SJCRH30 (cell line): ENCODE data around the gene MORC2. TPM values are rescaled to one million over a fixed set of nuclear protein-coding genes. Genes with fewer than 3 reads are reported as not detected.

Experiments used
- DNase-seq, 2 experiments: peaks; one replicate each; pipeline ENCODE4 v3.0.0-alpha.2; 2015 to 2020
- H3K27ac ChIP-seq: fragments of 250-450 bp; sonication (Bioruptor Pico); 2 replicates; pipeline ENCODE4 v1.5.1; 2020; ENCODE audit warnings: mild to moderate bottlenecking, moderate library complexity
- H3K27me3 ChIP-seq: fragments of 250-450 bp; sonication (Bioruptor Pico); 2 replicates; pipeline ENCODE4 v1.5.1; 2020; ENCODE audit warnings: mild to moderate bottlenecking, moderate library complexity
- H3K36me3 ChIP-seq: fragments of 250-450 bp; sonication (Bioruptor Pico); 2 replicates; pipeline ENCODE4 v1.5.1; 2020; ENCODE audit warnings: mild to moderate bottlenecking, moderate library complexity
- H3K4me1 ChIP-seq: fragments of 250-450 bp; sonication (Bioruptor Pico); 2 replicates; pipeline ENCODE4 v1.5.1; 2020; ENCODE audit warnings: mild to moderate bottlenecking, moderate library complexity
- H3K4me3 ChIP-seq: fragments of 250-450 bp; sonication (Bioruptor Pico); 2 replicates; pipeline ENCODE4 v1.5.1; 2020; ENCODE audit warnings: mild to moderate bottlenecking, moderate library complexity
- H3K9me3 ChIP-seq: fragments of 250-450 bp; sonication (Bioruptor Pico); replicated peaks from 2 replicates; pipeline ENCODE4 v1.5.1; 2020; ENCODE audit warnings: mild to moderate bottlenecking, moderate library complexity
- total RNA-seq: library from RNA; depleted of rRNA; stranded (reverse); fragments of >200 nt; shearing (Covaris generic); gene quantifications from 2 replicates; pipeline ENCODE4 v1.2.3, GENCODE V29; 2014

The MORC2 gene
- total RNA-seq, 1 experiment from 2014 or later = 29.7 TPM

DNA sequence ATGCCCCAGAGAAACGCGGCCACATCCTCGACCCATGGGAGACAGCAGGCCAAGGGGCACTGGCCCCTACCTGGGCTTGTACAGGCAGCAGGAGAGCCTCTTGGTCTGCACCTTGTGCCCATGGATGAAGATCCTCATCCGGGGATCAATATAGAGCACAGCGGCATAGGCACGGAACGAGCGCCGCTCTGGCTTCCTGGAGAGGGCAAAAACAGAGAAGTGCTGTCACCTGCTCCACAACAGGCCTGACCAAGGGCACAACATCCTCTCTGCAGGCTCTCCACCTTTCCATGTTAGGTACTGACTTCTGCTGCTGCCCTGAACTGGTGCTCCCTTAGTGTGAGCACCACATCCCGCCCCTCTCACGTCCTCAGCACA is 27.2 kb downstream of the MORC2 start:
- peaks cover 65% of the 10 kb centered on the region for H3K36me3 ChIP-seq
- no peak overlapping the region for H3K27ac ChIP-seq
- H3K4me1 ChIP-seq = no peaks in the 10 kb centered on the region
- H3K9me3 ChIP-seq = no peaks in the 10 kb centered on the region
- H3K4me3 ChIP-seq = no peak overlapping the region
- H3K27me3 ChIP-seq = no peaks in the 10 kb centered on the region
- no peak for DNase-seq

DNA sequence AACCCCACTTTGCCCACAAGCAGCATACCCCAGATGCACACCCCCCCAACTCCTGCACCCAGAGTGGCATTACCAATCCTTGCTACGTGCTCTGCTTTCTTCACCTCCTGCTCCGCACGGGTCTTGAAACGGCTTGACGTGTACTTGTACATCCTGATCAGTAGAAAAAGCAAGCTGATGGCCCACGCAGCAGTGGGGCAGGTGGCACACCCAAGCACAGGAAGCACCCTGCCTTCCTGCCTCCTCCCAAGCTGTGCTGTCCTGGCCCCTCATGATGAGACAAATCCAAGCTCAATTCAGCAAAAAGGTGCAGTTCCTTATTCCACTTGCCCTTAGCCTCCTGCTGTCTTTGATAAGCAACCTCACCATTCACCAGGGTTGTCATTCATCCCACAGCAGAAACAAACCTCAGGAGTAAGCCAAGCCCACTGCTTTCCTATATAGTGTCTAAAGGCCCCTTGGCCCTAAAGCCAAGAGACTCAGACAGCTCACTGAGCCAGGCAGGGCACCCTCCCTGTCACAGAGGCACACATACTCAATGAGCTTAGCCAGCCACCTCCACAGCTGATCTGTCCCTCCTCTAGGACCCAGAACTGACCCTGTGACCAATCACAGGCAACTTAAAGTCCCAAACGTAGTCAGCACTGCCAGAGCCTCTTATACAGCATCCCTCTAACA is 27.8 kb downstream of the MORC2 start:
- Histone ChIP-seq H3K27me3 (no peaks in the 10 kb centered on the region), H3K4me3 (no peak overlapping the region), H3K4me1 (no peaks in the 10 kb centered on the region), H3K36me3 (peaks cover 65% of the 10 kb centered on the region), H3K9me3 (no peaks in the 10 kb centered on the region), H3K27ac (no peak overlapping the region)
- DNase-seq = no peak

DNA sequence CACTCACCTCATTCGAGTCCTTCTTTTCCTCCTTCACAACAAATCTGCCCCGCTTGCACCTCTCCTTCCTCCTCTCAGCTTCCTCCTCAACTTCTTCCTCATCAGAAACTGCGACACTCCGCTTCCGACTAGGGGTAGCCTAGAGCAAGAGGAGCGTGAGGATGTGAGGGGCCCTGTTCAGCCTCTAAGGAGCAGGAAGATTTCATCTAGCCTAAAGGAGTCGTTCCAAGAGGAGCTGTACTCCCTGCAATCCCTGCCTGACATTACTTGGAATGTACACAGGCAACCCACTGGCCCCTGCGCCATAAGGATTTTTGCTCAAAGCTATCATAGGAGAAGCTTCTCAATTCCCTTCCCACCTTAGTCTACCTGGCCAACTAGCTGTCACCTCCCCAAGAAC is 34.5 kb downstream of the MORC2 start:
- no peaks in the 10 kb centered on the region for H3K9me3 ChIP-seq
- H3K4me3 ChIP-seq = no peak overlapping the region
- DNase-seq = no peak
- peaks cover 76% of the 10 kb centered on the region for H3K36me3 ChIP-seq
- no peak overlapping the region for H3K27ac ChIP-seq
- H3K4me1 ChIP-seq = no peaks in the 10 kb centered on the region
- no peaks in the 10 kb centered on the region for H3K27me3 ChIP-seq

DNA sequence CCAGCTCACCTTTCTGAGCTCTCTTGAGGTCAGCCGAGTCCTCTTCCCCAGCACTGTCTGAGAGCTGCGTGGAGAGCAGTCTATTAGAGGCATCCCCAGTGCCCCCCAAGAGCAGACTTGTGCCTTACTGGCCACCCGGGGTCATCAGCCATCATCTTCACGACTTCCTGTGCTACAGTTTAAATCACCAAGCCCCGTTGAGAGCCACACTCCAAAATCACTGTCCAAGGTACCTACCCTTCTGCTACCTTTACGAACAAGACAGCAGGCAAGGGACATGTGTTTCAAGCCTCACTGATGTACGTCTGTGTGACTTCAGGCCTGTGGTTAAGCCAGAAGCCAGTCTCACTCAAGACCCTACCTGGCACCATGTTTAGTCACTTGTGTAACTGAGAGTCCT is 35.1 kb downstream of the MORC2 start:
- Histone ChIP-seq H3K27me3 (no peaks in the 10 kb centered on the region), H3K27ac (no peak overlapping the region), H3K4me3 (no peak overlapping the region), H3K4me1 (no peaks in the 10 kb centered on the region), H3K36me3 (peaks cover 78% of the 10 kb centered on the region), H3K9me3 (no peaks in the 10 kb centered on the region)
- DNase-seq = no peak

DNA sequence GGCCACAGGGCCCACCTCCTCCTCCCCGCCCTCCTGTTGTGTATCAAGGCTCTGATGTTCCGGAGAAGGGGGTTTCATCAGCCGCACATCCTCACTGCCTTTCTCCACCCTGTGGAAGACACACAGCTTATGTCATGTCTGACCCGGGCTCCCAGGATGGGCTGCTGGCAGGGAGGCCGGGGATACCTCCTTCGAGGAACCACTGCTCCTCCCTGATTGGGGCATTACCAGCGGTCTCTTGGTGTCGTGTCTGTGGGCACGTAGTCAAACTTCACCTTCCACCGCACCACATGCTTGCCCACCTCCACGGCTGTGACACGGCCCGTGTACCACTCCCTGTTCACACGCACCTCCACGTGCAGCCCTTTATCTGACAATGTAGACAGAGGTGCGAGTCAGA is 35.9 kb downstream of the MORC2 start:
- Histone ChIP-seq H3K27ac (0 out of 2 replicates have a peak overlapping the region, but pooled peaks have one; percentile 17), H3K4me1 (no peaks in the 10 kb centered on the region), H3K9me3 (no peaks in the 10 kb centered on the region), H3K36me3 (peaks cover 72% of the 10 kb centered on the region), H3K27me3 (no peaks in the 10 kb centered on the region), H3K4me3 (no peak overlapping the region)
- DNase-seq = no peak

DNA sequence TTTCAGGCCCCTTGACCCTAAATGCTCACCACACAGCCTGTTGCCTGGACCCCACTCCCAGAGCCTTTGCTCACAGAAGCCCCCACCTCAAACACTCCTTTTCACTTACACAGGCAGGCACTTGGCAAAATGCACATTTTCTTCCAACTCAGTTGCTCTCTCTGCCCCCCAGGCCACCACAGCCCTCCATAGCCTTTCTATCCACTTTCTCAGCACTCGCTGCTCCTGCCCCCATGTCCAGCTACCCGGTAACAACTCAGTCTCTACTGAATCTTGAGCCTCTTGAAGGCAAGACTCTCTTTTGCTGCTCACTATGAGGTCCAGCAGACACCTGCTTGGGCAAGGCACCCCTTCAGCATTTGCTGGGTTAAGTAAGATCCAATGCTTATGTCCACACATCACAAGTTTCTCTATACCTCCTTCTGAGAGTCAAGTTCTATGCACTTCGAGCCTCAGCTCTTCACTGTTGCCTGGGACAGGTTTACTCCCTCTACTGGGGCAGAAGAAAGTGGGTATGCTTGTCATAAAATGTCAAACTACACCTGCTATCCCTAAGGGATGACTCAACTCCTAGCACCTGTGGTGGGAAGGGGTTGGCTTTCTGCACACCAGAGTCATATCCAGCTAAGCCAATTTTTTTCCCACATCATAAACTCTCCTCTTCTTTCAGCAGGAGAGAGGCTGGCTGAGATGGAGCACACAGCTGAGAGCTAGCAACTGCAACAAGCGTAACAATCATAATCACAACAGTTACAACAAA is 36.9 kb downstream of the MORC2 start:
- Histone ChIP-seq H3K36me3 (peaks cover 72% of the 10 kb centered on the region), H3K27me3 (no peaks in the 10 kb centered on the region), H3K27ac (no peak overlapping the region), H3K4me3 (no peak overlapping the region), H3K9me3 (no peaks in the 10 kb centered on the region), H3K4me1 (no peaks in the 10 kb centered on the region)
- peak in 1 of 2 experiments; percentile 18 for DNase-seq

DNA sequence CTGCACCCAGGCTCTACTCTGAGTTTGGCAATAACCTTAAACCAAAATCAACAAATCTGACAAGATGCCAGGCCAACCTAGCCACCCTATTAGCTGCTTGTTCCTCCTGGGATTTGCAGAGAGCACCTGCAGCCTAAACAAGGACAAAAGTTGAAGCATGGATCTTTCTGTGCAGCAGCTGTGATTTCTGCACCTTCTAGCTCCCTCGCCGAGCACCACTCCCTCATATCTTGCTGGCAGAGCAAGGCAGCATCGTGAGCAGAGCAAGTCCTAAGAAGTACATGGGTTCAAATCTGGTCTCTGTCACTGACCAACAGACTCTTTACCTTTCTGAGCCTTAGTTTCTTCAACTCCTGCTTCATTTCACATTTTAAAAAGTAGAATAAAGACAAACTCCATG is 38.3 kb downstream of the MORC2 start:
- Histone ChIP-seq H3K4me1 (no peaks in the 10 kb centered on the region), H3K27me3 (no peaks in the 10 kb centered on the region), H3K27ac (no peak overlapping the region), H3K9me3 (no peaks in the 10 kb centered on the region), H3K4me3 (no peak overlapping the region), H3K36me3 (peaks cover 57% of the 10 kb centered on the region)
- DNase-seq = no peak

DNA sequence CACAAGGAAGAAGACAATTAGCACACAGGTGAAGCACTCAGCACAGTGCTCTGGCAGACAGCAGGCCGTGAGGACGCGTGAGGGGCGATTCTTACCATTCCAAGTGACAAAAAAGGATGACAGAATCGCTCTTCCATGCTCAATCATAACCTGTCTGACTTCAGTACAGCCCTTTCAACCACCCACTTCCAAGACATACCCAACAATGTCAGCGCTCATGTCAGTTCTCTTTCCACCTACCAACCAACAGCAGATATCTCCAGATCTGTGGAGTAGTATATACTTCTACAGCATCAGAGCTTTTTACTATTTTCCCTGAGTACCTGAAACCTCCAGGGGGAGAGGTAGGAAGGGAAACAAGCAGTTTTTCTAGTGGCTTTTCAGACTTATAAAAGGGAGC is 40.2 kb downstream of the MORC2 start:
- Histone ChIP-seq H3K9me3 (no peaks in the 10 kb centered on the region), H3K27ac (no peak overlapping the region), H3K27me3 (no peaks in the 10 kb centered on the region), H3K36me3 (peaks cover 41% of the 10 kb centered on the region), H3K4me3 (no peak overlapping the region), H3K4me1 (no peaks in the 10 kb centered on the region)
- no peak for DNase-seq

DNA sequence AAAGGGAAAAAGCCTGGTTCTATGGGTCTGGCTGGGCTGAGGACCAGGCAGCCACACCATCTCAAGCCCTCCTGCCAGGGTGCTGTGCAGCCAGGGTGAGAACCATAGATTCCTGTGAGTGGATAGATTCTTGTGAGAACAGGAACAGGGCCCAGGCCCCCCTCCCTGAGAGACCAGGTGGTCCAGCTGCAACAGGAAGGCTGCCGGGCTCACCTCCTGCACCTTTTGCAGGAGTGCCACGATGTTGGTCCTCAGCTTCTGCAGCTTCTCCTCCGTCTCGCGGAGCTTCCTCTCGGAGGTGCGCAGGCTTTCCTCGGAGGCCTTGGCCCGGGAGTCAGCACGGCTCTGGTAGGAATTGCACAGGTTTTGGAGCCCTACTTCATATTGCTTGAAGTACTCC is 40.8 kb downstream of the MORC2 start:
- Histone ChIP-seq H3K4me1 (no peaks in the 10 kb centered on the region), H3K36me3 (peaks cover 35% of the 10 kb centered on the region), H3K27ac (no peak overlapping the region), H3K9me3 (no peaks in the 10 kb centered on the region), H3K4me3 (no peak overlapping the region), H3K27me3 (no peaks in the 10 kb centered on the region)
- DNase-seq = no peak

DNA sequence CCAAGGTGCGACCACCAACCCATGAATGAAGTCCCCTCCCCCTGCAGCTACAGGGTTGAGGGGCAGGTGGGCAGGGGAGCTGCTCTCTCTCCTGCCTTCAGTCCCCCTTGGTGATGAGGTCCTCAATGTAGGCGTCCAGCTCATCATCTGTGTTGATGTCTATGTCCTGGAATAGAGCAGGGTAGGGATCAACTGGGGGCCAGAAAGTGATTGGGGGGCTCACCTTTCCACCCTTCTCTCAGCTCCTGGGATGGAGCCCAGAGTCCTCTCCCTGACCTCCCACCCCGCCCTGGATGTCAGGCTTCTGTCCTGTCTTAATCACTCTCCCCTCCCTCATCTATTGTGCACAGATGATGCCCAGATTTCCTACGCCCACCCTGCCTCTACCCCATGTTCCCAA is 41.9 kb downstream of the MORC2 start:
- no peak for DNase-seq
- Histone ChIP-seq H3K9me3 (no peaks in the 10 kb centered on the region), H3K27ac (no peak overlapping the region), H3K4me1 (no peaks in the 10 kb centered on the region), H3K27me3 (no peaks in the 10 kb centered on the region), H3K4me3 (no peak overlapping the region), H3K36me3 (peaks cover 31% of the 10 kb centered on the region)

DNA sequence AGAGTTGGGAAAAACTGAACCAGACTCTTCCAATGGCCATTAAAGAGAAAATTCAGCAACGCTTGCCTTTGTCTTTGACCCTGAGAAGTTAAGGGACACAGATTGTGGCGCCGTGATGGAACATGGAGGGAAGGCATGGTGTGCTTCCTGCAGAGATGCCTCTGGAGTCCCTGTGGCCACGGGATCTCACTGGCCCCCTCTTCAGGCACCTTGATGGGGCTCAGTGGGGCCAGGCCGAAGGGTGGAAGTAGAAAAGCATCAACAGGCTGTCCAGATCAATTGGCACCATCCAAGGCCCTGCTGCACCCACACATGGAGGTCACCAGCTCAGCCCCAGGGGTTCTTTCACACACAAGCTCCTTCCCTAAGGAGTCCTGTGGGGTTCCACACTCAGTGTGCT is 42.9 kb downstream of the MORC2 start:
- no peaks in the 10 kb centered on the region; the same call in 1 of the 2 replicates for H3K4me1 ChIP-seq
- no peak overlapping the region for H3K4me3 ChIP-seq
- DNase-seq = no peak
- H3K9me3 ChIP-seq = no peaks in the 10 kb centered on the region
- peaks cover 25% of the 10 kb centered on the region for H3K36me3 ChIP-seq
- no peaks in the 10 kb centered on the region for H3K27me3 ChIP-seq
- no peak overlapping the region for H3K27ac ChIP-seq

DNA sequence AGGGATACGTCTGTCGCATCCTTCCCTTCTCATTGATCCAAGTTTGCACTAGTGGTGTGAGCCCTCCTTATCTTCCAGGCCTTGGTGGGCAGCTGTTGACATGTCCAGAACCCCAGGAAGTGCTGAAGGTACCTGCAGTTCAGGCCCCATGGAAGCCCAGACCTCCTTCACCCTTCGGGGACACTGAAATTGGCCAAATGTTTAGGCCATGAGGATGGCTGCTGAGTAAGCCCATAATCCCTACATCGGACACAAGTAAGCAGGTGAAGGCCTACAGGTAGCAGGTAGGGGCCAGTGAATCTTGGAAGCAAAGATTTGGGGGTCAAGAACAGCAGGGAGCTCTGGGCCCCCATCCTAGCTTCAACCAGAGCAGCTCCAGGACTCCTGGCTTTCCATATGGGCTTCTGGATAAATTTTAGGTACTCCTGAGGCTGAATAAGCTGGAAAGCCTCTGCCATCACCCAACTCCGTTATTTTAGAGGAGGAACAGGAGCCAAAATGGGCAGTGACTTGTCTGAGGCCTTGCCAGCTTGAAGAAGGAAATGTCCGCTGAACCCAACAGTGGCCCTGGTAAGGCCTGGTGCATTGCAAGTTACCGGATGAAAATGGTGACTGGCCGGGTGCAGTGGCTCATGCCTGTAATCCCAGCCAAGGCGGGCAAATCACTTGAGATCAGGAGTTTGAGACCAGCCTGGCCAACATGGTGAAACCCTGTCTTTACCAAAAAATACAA is 45.2 kb downstream of the MORC2 start:
- H3K4me3 ChIP-seq = no peak overlapping the region
- peaks cover 9% of the 10 kb centered on the region; the same call in 1 of the 2 replicates for H3K36me3 ChIP-seq
- H3K4me1 ChIP-seq = no peaks in the 10 kb centered on the region; the same call in 1 of the 2 replicates
- no peak overlapping the region for H3K27ac ChIP-seq
- no peak for DNase-seq
- H3K27me3 ChIP-seq = no peaks in the 10 kb centered on the region
- H3K9me3 ChIP-seq = no peaks in the 10 kb centered on the region

DNA sequence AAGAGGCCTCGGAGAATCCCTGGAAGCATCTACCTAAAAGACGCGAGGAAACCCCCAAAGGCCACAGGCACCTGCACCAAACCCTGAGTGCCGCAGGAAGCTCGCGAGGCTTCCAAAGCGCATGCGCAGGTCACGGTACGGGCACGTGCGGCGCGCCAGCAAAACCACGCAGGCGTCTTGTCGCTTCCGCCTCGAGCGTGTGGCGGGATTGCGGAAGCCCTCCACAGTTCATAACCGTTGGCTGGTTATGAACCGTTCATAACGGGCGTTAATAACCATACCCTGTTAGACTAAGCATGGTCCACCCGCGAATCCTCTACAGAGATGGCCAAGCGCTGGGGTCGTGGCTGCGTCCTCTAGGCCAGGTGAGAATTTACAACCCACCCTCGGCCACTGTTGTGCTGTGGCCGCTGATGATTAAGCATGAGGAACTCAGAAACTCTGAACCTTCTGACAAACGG is 46.4 kb downstream of the MORC2 start:
- no peaks in the 10 kb centered on the region for H3K27me3 ChIP-seq
- H3K4me1 ChIP-seq = no peaks in the 10 kb centered on the region; the same call in 1 of the 2 replicates
- H3K4me3 ChIP-seq = no peak overlapping the region
- no peaks in the 10 kb centered on the region for H3K9me3 ChIP-seq
- no peak for DNase-seq
- no peak overlapping the region for H3K27ac ChIP-seq
- H3K36me3 ChIP-seq = peaks cover 3% of the 10 kb centered on the region; the same call in 1 of the 2 replicates

DNA sequence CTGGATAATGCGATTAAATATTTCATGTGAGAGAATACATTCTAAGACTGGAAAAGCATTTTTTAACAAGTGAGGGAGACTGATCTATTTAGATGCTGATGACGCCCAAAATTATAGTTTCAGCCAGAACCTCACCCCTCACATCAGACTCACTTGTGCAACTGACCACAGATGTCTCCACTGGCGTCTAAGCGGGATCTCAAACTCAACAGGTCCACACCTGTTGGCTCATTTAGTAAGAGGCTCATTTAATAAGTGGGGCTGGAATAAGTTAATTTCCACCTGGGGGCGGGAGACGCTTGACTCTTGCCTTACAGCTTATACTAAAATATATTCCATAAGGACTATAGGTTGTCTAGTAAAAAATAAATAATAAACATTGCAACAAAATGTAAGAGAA is 47.5 kb downstream of the MORC2 start:
- H3K4me1 ChIP-seq = no peaks in the 10 kb centered on the region; the same call in 1 of the 2 replicates
- no peaks in the 10 kb centered on the region for H3K9me3 ChIP-seq
- H3K27ac ChIP-seq = no peak overlapping the region
- no peaks in the 10 kb centered on the region for H3K27me3 ChIP-seq
- H3K4me3 ChIP-seq = no peak overlapping the region
- no peaks in the 10 kb centered on the region for H3K36me3 ChIP-seq
- no peak for DNase-seq

DNA sequence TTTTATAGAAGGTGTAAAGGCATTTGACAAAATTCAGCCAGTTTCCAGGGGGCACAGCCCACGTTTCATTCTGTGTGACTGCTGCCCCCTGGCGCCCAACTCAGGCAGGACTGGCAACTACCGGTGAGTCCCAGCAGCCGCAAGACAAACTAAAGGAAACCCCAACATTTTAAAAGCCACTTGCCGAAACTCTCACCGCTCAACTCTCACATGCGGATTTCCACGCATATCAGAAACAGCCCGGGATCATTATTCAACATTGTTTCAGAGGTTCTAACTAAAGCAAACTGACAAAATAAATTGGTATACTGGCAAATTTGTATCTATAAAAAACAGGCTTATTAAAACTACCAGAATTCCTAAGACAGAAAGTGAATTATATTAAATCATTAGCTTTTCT is 48.2 kb downstream of the MORC2 start:
- H3K36me3 ChIP-seq = no peaks in the 10 kb centered on the region
- no peak overlapping the region for H3K4me3 ChIP-seq
- no peaks in the 10 kb centered on the region; the same call in 1 of the 2 replicates for H3K4me1 ChIP-seq
- no peaks in the 10 kb centered on the region for H3K9me3 ChIP-seq
- H3K27me3 ChIP-seq = no peaks in the 10 kb centered on the region
- no peak overlapping the region for H3K27ac ChIP-seq
- peak; percentile 62 to 77 for DNase-seq
